GM10847 (cell line): ENCODE measurements around the gene ASMTL.

ENCODE experiments used
- POLR2A ChIP-seq: IDR thresholded peaks from 2 replicates; pipeline ENCODE4 v1.6.1; 2011; ENCODE audit not compliant: insufficient read length; ENCODE audit errors: extremely low read depth

ASMTL gene

DNA sequence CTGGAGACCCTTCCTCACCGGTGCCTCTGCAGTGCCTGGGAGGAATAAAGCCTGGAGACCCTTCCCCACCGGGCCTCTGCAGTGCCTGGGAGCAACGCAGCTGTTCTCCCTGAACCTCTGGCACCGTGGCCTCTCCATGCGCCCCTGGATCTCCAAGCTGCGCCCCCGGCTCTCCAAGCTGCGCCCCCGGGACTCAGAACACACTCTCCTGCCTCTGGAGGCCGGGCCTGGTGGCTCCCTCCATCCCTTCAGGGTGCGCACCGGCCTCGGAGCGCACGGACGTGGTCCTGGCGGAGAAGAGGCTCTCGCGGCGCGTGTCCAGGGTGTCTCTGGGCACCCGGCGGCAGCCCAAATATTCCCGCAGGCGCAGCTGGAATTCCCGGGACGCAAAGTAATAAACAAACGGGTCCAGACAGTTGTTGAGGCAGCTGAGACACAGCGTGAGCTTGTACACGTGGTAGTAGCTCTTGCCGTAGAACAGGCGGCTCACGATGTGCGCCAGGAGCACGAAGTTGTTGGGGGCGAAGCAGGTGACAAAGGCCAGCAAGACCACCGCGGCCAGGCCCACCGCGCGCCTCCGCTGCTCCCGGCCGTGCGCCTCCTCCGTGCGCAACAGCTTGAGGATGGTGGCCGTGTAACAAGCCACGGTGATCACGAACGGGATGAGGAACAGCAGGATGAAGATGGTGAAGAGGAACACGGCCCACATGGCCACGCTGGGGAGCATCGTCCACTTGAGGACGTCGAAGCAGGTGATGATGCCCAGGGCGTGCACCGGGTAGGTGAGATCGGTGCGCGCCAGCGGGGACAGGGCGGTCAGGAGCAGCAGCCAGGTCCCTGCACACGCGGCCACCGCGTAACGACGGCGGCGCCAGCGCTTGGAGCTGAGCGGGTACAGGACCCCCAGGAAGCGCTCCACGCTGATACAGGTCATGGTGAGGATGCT is 12.8 kb upstream of the ASMTL start:
- no peak for TF ChIP-seq POLR2A

DNA sequence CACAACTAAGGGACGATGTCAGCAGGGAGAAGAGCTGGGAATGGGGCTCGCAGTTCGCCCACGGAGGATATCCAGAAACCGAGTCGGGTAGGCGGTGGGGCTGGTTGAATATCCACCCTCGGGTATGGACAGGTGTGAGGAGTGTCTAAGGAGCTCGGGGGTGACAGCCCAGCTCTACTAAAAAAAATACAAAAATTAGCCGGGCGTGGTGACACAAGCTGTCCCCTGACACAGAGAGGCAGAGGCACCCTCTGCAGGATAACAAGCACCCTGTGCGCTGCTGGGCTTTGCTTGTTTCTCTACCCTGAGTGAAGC is 12.2 kb upstream of the ASMTL start:
- TF ChIP-seq POLR2A: no peak

DNA sequence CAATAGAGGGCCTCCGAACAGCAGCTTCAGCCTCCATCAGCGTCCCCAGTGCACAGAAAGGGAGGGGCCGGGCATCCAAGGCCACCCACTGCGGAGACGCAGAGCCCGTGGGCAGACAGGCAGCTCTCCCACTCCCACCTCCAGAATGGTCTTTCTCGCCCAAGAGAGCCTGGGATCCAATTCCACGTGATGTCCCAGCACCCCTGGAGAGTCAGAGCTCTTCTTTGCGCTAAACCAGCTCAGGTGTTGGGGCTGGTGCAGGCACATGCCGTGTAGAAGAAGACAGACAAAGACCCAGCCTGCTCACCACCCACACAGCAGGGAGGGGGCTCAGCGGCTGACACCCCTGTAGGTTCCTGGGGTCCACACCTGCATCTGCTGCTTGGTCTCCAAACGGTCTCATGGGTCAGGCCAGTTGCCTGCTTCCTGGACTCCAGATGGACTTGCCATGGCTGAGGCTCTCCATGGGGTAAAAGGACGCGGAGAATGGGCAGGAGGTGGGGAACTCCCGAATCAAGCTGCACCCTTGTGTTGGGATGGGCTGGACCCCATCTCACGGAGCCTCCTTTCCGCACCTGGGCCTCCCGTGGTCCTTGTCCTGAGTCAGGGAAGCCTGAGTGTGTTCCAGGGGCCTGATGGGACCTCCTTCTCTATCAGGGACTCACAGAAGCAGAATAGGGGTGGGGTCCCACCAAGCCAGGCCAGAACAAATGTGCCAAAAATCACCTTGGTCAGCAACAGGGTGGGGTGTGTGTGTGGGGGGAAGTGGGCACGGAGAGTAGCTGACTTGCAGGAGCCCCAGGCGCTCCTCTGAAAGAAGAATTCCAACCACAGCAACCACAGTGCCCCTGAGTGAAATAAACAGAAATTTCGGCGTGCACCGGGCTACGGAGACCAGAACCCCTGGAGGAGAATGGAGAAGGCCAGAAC is 11.6 kb upstream of the ASMTL start:
- TF ChIP-seq POLR2A: no peak

DNA sequence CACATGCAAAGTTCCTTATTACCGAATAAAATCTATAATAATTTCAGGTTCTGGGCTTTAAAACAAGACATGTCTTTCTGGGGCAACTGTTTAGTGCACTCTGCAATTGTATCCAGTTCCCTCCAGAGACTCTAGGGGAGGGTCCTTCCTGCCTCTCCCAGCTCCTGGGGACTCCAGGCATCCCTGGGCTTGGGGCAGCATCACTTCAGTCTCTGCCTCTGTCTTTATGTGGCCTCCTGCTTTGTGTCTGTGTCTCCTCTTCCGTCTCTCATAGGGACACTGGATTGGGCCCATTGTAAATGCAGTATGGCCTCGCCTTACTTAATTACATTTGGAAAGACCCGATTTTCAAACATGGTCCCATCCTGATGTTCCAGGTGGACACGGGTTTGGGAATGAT is 10.9 kb upstream of the ASMTL start:
- TF ChIP-seq POLR2A: no peak

DNA sequence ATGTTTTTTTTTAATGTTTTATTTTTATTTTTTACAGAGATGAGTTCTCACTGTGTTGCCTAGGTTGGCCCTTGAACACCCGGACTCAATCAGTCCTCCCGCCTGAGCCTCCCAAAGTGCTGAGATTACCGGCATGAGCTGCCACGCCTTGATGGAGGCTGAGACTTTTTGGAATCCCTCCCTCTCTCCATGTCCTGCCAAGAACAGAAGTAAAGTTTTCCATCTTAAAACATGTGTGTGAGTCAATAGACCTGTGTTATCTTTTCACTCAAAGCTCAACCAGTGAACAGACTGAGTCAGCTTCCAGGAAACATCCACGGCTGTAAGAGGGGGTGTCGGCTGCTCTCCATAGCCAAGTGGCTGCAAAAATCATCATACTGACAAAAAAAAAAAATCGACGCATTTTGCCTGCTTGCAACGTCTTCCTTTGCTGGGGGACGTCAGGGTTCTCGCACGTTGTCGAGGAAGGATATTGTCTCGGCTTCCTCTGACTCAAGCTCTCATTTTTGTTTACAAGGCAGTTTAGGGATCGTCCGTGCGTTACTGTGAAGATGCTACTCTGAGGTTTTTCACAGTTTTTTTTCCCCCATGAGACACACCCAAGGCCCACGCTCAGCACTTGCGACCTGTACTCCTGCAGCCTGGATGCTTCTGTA is 10.0 kb upstream of the ASMTL start:
- no peak for TF ChIP-seq POLR2A

DNA sequence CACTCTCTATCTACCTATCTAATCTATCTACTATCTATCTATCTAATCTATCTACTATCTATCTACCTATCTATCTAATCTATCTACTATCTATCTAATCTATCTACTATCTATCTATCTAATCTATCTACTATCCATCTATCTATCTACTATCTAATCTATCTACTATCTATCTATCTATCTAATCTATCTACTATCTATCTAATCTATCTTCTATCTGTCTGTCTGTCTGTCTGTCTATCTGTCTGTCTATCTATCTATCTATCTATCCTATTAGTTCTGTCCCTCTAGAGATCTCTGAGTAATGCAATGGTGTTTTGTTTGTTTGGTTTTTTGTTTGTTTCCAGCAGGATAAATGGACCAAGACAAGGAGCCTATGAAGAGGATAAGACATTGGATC is 9.4 kb upstream of the ASMTL start:
- no peak for TF ChIP-seq POLR2A

DNA sequence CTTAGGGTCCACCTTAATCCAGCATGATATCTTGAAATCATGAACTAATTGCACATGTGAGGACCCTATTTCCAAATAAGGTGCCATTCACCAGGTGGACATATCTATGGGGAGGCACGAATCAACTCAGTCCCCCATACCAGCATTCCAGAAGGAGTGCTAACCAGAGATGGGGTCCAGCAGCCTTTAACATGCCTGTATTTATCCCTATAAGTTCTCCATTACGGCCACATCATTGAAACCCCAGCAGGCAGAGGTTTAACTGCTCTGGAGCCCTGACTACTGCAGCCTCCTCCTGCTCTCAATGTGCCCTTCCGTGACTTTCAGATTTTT is 3.2 kb upstream of the ASMTL start:
- no peak for TF ChIP-seq POLR2A

DNA sequence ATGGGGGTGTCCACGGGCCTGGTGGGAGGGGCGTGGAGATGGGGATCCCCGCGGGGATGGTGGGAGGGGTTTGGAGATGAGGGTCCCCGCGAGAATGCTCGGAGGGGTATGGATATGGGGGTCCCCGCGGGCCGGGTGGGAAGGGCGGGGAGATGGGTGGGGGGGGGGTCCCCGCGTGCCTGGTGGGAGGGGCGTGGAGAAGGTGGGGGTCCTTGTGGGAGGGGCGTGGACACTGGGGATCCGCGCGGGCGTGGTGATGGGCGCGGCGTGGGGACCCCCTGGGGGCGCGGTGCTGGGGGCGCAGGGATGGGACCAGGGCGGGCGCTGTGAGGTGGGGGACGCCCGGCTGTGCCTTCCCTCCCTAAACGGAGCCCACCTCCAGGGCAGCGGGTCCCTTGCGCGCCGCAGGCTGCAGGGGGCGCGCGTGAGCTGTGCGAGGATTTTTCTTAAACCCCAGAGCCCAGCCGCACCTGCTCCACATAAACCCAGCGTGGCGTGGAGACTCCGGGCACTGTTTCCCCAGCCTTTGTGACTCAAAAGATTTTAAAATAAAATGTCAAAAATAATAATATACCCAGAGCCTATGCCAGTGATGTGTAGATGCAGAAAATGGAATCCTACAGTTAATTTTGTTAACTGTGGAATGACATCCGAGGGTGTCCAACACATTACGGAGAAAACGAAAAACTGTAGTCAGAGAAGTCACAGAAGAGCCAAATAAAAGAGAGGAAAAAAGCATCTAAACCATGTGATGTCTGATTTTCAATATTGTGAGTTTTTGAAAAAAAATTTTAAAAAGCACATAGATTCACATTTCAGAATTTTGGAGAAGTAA is 1.5 kb upstream of the ASMTL start:
- TF ChIP-seq POLR2A: no peak

DNA sequence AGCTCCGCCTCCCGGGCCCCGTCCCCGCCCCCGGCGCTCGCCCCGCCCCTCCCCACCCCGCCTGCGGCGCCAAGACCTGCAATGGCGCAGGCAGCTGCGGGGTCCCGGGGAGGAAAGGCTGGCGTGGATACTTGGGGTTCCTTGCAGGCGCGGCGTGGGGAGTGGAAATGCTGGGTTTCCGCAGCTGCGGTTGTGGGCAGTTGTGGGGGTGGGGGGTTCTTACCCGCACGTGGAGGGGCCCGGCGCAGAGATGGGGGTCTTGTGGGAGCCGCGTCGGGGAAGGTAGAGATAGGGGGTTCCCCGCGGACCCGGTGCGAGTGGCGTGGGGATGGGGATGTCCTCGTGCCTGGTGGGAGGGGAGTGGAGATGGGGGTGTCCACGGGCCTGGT is 680 bp upstream of the ASMTL start:
- TF ChIP-seq POLR2A: peak; percentile 22

DNA sequence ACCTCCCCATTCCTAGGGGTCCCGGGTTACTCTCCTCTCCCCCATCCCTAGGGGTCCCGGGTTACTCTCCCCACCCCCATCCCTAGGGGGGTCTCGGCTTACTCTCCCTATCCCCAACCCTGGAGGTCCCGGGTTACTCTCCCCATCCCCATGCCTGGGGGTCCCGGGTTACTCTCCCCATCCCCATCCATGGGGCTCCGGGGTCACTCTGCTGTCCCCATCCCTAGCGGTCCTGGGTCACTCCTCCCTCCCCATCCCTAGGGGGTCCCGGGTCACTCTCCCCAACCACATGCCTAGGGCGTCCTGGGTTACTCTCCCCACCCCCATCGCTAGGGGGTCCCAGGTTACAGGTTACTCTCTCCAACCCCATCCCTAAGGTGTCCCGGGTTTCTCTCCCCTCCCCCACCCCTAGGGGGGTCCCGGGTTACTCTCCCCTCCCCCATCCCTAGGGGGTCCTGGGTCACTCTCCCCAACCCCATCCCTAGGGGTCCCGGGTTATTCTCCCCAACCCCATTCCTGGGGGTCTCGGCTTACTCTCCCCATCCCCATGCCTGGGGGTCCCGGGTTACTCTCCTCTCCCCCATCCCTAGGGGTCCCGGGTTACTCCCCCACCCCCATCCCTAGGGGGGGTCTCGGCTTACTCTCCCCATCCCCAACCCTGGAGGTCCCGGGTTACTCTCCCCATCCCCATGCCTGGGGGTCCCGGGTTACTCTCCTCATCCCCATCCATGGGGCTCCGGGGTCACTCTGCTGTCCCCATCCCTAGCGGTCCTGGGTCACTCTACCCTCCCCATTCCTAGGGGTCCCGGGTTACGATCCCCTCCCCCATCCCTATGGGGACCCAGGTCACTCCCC is 821 bp downstream of the ASMTL start:
- no peak for TF ChIP-seq POLR2A

DNA sequence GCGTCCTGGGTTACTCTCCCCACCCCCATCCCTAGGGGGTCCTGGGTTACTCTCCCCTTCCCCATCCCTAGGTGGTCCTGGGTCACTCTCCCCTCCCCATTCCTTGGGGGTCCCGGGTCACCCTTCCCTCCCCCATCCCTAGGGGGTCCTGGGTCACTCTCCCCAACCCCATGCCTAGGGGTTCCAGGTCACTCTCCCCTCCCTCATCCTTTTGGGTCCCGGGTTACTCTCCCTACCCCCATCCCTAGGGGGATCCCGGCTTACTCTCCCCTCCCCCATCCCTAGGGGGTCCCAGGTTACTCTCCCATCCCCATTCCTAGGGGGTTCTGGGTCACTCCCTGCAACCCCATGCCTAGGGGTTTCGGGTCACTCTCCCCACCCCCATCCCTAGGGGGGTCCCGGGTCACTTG is 1.5 kb downstream of the ASMTL start:
- no peak for TF ChIP-seq POLR2A

DNA sequence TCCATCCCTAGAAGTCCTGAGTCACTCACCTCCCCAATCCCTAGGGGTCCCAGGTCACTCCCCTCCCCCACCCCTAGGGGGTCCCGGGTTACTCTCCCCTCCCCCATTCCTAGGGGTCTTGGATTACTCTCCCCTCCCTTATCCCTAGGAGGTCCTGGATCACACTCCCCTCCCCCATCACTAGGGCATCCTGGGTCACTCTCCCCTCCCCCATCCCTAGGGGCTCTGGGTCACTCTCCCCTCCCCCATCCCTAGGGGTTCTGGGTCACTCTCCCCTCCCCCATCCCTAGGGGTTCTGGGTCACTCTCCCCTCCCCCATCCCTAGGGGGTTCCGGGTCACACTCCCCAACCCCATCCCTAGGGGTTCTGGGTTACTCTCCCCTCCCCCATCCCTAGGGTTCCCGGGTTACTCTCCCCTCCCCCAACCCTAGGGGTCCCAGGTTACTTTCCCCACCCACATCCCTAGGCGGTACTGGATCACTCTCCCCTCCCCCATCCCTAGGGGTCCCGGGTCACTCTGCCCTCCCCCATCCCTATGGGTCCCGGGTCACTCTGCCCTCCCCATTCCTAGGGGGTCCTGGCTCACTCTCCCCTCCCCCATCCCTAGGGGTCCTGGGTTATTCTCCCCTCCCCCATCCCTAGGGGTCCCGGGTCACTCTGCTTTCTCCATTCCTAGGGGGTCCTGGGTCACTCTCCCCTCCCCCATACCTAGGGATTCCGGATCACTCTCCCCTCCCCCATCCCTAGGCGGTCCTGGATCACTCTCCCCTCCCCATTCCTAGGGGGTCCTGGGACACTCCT is 2.1 kb downstream of the ASMTL start:
- no peak for TF ChIP-seq POLR2A

DNA sequence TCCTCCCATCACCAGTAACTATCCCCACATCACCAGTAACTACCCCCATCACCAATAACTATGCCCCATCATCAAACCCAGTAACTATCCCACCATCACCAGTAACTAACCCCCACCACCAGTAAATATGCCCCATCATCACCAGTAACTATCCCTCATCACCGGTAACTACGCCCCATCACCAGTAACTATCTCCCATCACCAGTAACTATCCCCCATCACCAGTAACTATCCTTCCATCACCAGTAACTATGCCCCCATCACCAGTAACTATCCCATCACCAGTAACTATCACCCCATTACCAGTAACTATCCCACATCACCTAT is 2.9 kb downstream of the ASMTL start:
- no peak for TF ChIP-seq POLR2A
